Loucy (cell line): ENCODE data around the gene ATG4D.
"Not testable (repeated sequence)": the region's sequence is repeated elsewhere in the genome, so short reads cannot be mapped to it uniquely, and the experiment has no call there.

Source experiments
- H2AFZ ChIP-seq: fragments of 200-600 bp; sonication (generic); 2 replicates; pipeline ENCODE4 v1.6.0; 2016; ENCODE audit warnings: antibody characterized with exemption, mild to moderate bottlenecking, low read length, moderate library complexity
- H3F3A ChIP-seq: fragments of 200-600 bp; 2 replicates; pipeline ENCODE4 v1.6.0; 2016; ENCODE audit warnings: antibody characterized with exemption, low read depth, mild to moderate bottlenecking
- H3K27me3 ChIP-seq: fragments of 200-600 bp; sonication (generic); 2 replicates; pipeline ENCODE4 v1.6.1; 2014; ENCODE audit warnings: low read length, mild to moderate bottlenecking; ENCODE audit not compliant: insufficient read depth, poor library complexity, severe bottlenecking
- H3K36me3 ChIP-seq: fragments of 200-600 bp; sonication (generic); 2 replicates; pipeline ENCODE4 v1.6.1; 2016; ENCODE audit warnings: low read length; ENCODE audit not compliant: insufficient read depth
- H3K4me1 ChIP-seq: fragments of 200-600 bp; sonication (generic); 2 replicates; pipeline ENCODE4 v1.5.1; 2014; ENCODE audit warnings: low read length, mild to moderate bottlenecking; ENCODE audit not compliant: insufficient read depth, poor library complexity, severe bottlenecking
- H3K4me2 ChIP-seq: fragments of 200-600 bp; sonication (generic); 2 replicates; pipeline ENCODE4 v1.6.0; 2014; ENCODE audit warnings: antibody characterized with exemption, low read length, low read depth, mild to moderate bottlenecking; ENCODE audit not compliant: poor library complexity, severe bottlenecking
- H3K4me3 ChIP-seq: fragments of 200-600 bp; sonication (generic); 2 replicates; pipeline ENCODE4 v1.5.1; 2014; ENCODE audit warnings: low read length, mild to moderate bottlenecking, mixed read lengths; ENCODE audit not compliant: poor library complexity, severe bottlenecking
- H3K79me2 ChIP-seq: fragments of 200-600 bp; sonication (generic); 2 replicates; pipeline ENCODE4 v1.6.1; 2014; ENCODE audit warnings: low read length; ENCODE audit not compliant: insufficient read depth
- H3K9ac ChIP-seq: fragments of 200-600 bp; sonication (generic); 2 replicates; pipeline ENCODE4 v1.6.0; 2014; ENCODE audit warnings: mild to moderate bottlenecking, low read depth, low read length, moderate library complexity; ENCODE audit not compliant: poor library complexity, severe bottlenecking
- H3K9me2 ChIP-seq: fragments of 200-600 bp; sonication (generic); replicated peaks from 2 replicates; pipeline ENCODE4 v1.6.1; 2016; ENCODE audit warnings: low read depth, low read length, mixed read lengths
- H3K9me3 ChIP-seq: fragments of 200-600 bp; sonication (generic); 2 replicates; pipeline ENCODE4 v1.6.1; 2014; ENCODE audit warnings: mild to moderate bottlenecking, antibody characterized with exemption, low read length, low read depth; ENCODE audit not compliant: insufficient read depth
- H4K20me1 ChIP-seq: fragments of 200-600 bp; sonication (generic); 2 replicates; pipeline ENCODE4 v1.6.0; 2014; ENCODE audit warnings: antibody characterized with exemption, low read length, mild to moderate bottlenecking; ENCODE audit not compliant: insufficient read depth, poor library complexity, severe bottlenecking
- EZH2phosphoT487 ChIP-seq: fragments of 200-600 bp; IDR thresholded peaks from 2 replicates; pipeline ENCODE4 v1.6.1; 2018; ENCODE audit warnings: antibody characterized with exemption, mild to moderate bottlenecking, moderate library complexity, borderline replicate concordance
- TF ChIP-seq, protein P1 (sequence below): fragments of 200-600 bp; sonication (generic); conservative IDR thresholded peaks from 2 replicates; pipeline ENCODE4 v1.5.1; 2014; ENCODE audit warnings: mild to moderate bottlenecking, antibody characterized with exemption, low read length

The ATG4D gene

DNA sequence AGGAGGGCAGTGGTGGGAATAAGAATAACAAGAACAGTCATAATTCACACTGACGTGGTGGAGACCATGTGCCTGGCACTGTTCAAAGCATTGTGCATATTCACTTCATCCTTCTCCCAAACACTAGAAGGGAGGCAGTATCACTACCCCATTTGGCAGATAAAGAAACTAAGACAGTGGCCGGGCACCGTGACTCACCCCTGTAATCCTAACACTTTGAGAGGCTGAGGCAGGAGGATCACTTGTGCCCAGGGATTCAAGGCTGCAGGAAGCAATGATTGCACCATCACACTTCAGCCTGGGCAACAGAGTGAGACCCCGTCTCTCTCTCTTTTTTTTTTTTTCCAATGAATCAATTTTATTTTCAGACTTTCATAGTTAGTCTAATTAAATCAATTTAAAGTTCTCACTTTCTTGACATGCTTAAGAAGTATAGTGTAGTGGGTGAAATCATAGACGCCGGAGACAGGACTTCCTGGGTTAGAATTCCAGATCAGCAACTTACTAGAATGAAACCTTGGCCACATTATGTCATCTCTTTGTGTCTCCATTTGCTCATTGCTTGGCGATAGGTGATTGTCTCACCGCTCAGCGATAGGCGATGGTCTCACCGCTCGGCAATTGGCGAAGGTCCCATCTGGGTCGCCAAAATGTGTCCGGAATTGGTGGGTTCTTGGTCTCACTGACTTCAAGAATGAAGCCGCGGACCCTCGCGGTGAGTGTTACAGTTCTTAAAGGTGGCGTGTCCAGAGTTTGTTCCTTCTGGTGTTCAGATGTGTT lies 5.3 kb upstream of the ATG4D start:
- H3K4me2 ChIP-seq = no peak overlapping the region
- H3K4me3 ChIP-seq = no peak overlapping the region
- H3K9ac ChIP-seq = no peak overlapping the region
- H3K79me2 ChIP-seq = no peaks in the 10 kb centered on the region
- H2AFZ ChIP-seq = no peak overlapping the region
- H3K27me3 ChIP-seq = no peaks in the 10 kb centered on the region
- TF ChIP-seq, protein P1, sequence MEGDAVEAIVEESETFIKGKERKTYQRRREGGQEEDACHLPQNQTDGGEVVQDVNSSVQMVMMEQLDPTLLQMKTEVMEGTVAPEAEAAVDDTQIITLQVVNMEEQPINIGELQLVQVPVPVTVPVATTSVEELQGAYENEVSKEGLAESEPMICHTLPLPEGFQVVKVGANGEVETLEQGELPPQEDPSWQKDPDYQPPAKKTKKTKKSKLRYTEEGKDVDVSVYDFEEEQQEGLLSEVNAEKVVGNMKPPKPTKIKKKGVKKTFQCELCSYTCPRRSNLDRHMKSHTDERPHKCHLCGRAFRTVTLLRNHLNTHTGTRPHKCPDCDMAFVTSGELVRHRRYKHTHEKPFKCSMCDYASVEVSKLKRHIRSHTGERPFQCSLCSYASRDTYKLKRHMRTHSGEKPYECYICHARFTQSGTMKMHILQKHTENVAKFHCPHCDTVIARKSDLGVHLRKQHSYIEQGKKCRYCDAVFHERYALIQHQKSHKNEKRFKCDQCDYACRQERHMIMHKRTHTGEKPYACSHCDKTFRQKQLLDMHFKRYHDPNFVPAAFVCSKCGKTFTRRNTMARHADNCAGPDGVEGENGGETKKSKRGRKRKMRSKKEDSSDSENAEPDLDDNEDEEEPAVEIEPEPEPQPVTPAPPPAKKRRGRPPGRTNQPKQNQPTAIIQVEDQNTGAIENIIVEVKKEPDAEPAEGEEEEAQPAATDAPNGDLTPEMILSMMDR = no peak
- no peaks in the 10 kb centered on the region for H3K36me3 ChIP-seq
- no peaks in the 10 kb centered on the region for H4K20me1 ChIP-seq
- no peaks in the 10 kb centered on the region for H3K9me3 ChIP-seq
- peaks cover 6% of the 10 kb centered on the region for H3K4me1 ChIP-seq
- no peaks in the 10 kb centered on the region for H3K9me2 ChIP-seq
- H3F3A ChIP-seq = peaks cover 5% of the 10 kb centered on the region

GRCh38 chr19:10539016-10539415 lies 4.7 kb upstream of the ATG4D start:
- H2AFZ ChIP-seq, H3K4me2 ChIP-seq, H3K4me3 ChIP-seq, H3K4me1 ChIP-seq, H3K9me2 ChIP-seq, H3K9me3 ChIP-seq, H4K20me1 ChIP-seq, H3K9ac ChIP-seq, H3K79me2 ChIP-seq, H3F3A ChIP-seq, H3K27me3 ChIP-seq, H3K36me3 ChIP-seq: not testable (repeated sequence)

DNA sequence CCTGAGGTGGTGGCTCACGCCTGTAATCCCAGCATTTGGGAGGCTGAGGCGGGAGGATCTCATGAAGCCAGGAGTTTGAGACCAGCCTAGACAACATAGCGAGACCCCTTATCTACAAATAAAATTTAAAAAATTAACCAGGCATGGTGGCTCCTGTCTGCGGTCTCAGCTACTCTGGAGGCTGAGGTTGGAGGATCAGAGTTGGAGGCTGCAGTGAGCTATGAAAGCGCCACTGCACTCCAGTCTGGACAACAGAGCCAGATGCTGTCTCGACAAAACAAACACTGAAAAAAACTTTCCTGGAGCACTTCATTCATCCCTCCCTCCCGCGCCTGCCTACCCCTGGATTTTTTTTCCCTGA lies 665 bp upstream of the ATG4D start:
- H3K9ac ChIP-seq = peak overlapping the region; percentile 99
- peaks cover 21% of the 10 kb centered on the region for H3K4me1 ChIP-seq
- H4K20me1 ChIP-seq = peaks cover 20% of the 10 kb centered on the region
- peaks cover 41% of the 10 kb centered on the region for H3K79me2 ChIP-seq
- no peaks in the 10 kb centered on the region for H3K9me2 ChIP-seq
- peak overlapping the region; percentile 92 for H3K4me2 ChIP-seq
- H3K9me3 ChIP-seq = no peaks in the 10 kb centered on the region
- peaks cover 6% of the 10 kb centered on the region for H3K27me3 ChIP-seq
- H3F3A ChIP-seq = peaks cover 5% of the 10 kb centered on the region
- peak overlapping the region; percentile 62; the same call in 1 of the 2 replicates for H2AFZ ChIP-seq
- peaks cover 3% of the 10 kb centered on the region; the same call in 1 of the 2 replicates for H3K36me3 ChIP-seq
- peak overlapping the region; percentile 95 for H3K4me3 ChIP-seq
- TF ChIP-seq EZH2phosphoT487 = no peak
- TF ChIP-seq, protein P1 = no peak

GRCh38 chr19:10544242-10544752 lies 593 bp downstream of the ATG4D start:
- H3K79me2 ChIP-seq = peaks cover 52% of the 10 kb centered on the region
- no peak overlapping the region for H2AFZ ChIP-seq
- H3K4me3 ChIP-seq = peak overlapping the region; percentile 95
- peaks cover 6% of the 10 kb centered on the region for H3K27me3 ChIP-seq
- peaks cover 20% of the 10 kb centered on the region for H4K20me1 ChIP-seq
- TF ChIP-seq EZH2phosphoT487 = no peak
- TF ChIP-seq, protein P1 = no peak
- H3F3A ChIP-seq = peaks cover 5% of the 10 kb centered on the region
- no peaks in the 10 kb centered on the region for H3K9me2 ChIP-seq
- peak overlapping the region; percentile 92 for H3K4me2 ChIP-seq
- H3K9ac ChIP-seq = peak overlapping the region; percentile 99
- peaks cover 21% of the 10 kb centered on the region for H3K4me1 ChIP-seq
- peaks cover 16% of the 10 kb centered on the region; the same call in 1 of the 2 replicates for H3K36me3 ChIP-seq
- no peaks in the 10 kb centered on the region for H3K9me3 ChIP-seq
